ENCODE data around the gene RPUSD1.
"Not testable (repeated sequence)": the region's sequence is repeated elsewhere in the genome, so short reads cannot be mapped to it uniquely, and the experiment has no call there.

The RPUSD1 gene

GRCh38 chr16:747978-748746, 40.0 kb downstream of the RPUSD1 start:
- DNase-seq (ENCODE audit: low spot score) = no peak

DNA sequence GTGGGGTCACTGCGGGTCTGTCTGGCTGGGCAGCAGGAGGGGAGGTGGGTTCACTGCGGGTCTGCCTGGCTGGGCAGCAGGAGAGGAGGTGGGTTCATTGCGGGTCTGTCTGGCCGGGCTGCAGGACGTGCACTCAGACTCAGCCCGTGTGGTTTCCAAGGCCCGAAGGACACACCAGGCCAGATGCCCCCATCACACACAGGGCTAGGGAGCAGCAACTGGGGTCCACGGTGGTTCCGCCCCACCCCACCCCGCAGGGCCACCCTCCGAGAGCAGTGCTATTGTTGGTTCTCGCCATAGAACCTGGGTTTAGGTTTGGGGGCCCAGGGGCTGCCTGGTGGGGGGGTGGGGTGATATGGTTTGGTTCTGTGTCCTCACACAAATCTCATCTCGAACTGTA, 41.5 kb downstream of the RPUSD1 start:
- DNase-seq (ENCODE audit: low spot score) = no peak

- DNase-seq (ENCODE audit: low spot score) = peak; percentile 95
Observed at GRCh38 chr16:745739-746138, 42.4 kb downstream of the RPUSD1 start.

GRCh38 chr16:743794-744500, 44.2 kb downstream of the RPUSD1 start:
- no peak for DNase-seq (ENCODE audit: low spot score)

- DNase-seq (ENCODE audit: low spot score) = not testable (repeated sequence)
Observed at GRCh38 chr16:742894-743293, 45.3 kb downstream of the RPUSD1 start.

- no peak for DNase-seq (ENCODE audit: low spot score)
Observed at GRCh38 chr16:741986-742629, 46.1 kb downstream of the RPUSD1 start.

DNA sequence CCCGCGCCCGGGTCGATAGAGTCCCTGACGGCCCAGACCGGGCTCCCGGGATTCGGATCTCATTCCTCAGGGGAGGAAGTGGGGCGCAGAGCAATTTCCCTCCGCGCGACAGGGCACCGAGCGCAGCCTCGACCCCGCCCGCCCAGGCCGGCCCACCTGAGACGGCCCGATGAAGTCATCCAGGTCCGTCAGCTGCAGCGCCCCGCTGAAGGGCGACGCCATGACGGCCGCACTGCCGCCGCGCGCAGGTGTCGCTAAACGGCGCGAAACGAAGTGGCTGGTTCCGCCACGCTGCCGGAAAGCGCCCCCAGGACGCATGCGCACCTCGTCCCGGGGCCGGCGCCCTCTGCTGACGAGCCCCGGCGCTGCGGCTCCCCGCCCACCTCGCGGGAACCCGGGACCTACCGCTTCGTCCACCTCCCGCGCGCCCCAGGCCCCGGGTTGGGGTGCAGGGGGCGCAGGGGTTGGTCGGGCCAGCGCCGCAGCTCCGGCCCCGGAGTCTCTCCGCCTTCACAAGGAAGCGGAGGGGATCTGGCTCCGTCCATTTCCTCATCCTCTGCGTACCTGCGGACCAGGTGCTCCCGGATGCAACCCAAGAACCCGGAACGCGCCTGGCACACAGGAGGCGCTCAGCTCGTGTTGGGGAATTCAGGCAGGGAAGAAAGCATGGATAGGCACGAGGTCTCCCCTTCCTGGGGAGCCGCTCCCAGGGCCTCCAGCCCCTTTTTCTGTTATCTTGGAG, 47.2 kb downstream of the RPUSD1 start, which contains the start of gene CIAO3:
Gene CIAO3 (minus strand): TSS at position 234 of the 742 bp plus-strand sequence. CDS start 12 bp downstream, at position 222.
- DNase-seq (ENCODE audit: low spot score) = peak; percentile 96

GRCh38 chr16:740459-740763, 47.8 kb downstream of the RPUSD1 start:
- no peak for DNase-seq (ENCODE audit: low spot score)

DNA sequence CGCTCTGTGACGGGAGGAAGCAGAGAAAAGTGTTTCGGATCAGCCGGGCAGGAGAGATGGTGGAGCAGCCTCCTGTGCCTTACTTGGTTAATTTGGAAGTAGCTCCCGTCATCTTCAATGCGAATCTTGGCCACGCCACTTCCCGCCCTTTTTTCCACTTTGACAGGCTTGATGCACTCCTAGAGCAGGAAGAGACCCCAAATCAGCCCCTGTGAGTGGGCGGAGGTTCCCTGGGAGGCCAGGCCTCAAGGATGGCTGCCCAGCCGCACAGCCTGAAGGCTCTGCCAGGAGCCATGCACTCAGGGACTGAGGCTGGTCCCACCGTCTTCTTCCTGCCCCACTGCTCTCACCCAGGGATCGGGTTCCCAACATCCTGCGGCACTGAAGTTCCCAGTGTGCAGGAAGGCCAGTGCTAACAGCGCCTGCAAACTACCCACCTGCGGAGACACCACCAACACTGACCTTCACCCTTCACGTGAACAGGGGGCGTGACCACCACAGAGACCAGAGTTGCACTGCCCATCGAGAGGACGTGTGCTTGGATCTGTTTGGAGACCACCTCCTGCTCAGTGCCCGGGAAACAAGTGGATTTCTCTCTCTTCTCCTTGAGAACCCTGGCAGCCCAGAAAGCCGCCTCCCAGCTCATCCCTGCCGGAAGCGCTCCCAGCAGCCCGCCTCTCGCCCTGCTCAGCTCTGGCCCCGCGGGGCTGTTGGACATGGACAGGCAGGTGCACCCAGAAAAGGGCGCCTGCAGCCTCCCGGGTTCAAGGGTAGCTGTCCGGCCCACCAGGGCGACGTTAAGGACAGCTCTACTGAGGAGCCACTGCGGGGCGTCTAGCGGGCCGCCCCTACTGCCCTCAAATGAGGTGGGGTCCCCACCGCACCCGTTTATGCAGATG, 48.4 kb downstream of the RPUSD1 start:
- no peak for DNase-seq (ENCODE audit: low spot score)

GRCh38 chr16:736936-737481, 51.2 kb downstream of the RPUSD1 start:
- DNase-seq (ENCODE audit: low spot score) = no peak

DNA sequence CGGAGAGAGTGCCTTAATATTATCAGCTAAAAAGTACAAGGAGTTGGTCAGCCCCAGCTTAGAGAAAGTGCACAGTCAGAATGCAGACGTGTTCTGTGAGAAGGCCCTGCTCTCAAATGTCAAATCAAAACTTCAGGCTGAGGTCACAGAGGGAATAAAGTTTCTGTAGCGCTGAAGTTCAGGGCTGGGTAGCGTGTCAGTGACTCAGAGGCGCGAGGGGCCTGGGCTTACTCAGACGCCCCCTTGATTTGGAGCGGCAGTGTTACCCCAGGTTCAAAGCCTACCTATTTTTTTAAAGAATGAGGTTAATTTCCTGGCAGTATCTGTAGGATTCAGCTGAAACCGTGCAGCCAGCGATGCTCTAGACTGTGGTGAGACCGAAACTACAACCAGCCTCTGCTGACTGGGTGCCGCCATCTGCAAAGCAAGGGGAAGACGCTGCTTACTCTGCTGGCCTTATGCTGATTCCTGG, 52.2 kb downstream of the RPUSD1 start:
- DNase-seq (ENCODE audit: low spot score) = no peak

DNA sequence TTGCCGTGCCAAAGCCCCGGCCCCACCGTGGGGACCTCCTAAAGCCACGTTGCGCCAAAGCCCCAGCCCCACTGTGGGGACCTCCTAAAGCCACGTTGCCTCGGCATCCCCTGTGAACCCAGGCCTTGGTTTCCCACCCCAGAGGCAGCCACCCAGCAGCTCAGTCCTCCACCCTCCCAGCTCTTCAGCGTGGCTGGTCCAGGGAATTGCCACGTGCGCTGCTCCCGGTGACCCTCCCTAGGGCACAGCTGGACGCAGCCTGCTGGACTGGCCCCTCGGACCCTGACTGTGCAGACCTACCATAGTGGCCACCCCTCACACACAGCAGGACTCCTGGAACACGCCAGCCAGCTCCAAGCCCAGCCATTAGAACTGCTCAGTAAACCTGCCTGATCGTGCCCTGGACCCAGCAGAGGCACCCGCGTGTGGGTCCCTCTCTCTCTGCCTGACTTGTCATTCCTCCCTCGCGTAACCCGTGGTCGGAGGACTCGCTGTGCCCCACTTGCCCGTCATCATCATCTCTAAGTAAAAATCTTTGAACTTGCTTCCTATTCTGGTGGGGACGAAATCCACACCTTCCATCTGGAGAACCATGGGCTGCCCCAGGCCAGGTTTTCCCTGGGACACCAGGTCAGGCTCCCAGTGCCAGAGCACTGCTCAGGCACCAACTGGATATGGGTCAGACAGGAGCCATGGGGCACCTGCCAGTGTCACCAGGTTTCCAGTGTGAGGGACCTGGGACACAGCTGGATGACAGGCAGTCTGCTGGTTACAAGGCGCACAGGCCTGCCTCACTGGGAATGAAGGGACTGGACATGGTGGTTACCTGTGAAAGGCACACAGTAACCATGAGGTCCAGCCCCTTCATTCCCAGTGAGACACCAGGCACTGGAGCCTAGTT, 53.0 kb downstream of the RPUSD1 start:
- no peak for DNase-seq (ENCODE audit: low spot score)

All from iPS-NIHi11 (cell line).